Germinal center (tissue), 1 donor: Measurements from ENCODE around the gene G3BP1.
"Not testable (repeated sequence)": the region's sequence is repeated elsewhere in the genome, so short reads cannot be mapped to it uniquely, and the experiment has no call there.

Experiments
- DNase-seq: peaks from one replicate; pipeline ENCODE4 v3.0.0; 2012; ENCODE audit warnings: mixed read lengths, low spot score

G3BP1 gene

GRCh38 chr5:151755383-151755782, 16.4 kb upstream of the G3BP1 start:
- no peak for DNase-seq

GRCh38 chr5:151757233-151758140, 14.3 kb upstream of the G3BP1 start:
- DNase-seq: peak; percentile 35

GRCh38 chr5:151758141-151758429, 13.7 kb upstream of the G3BP1 start:
- peak; percentile 28 for DNase-seq

- peak; percentile 99 for DNase-seq
Measured at GRCh38 chr5:151758430-151759241, 13.1 kb upstream of the G3BP1 start, which contains the start of gene ATOX1. Gene ATOX1, minus strand, starts transcription at chr5:151758631. Its CDS starts 80 bp downstream, at chr5:151758551.

GRCh38 chr5:151764801-151765200, 7.0 kb upstream of the G3BP1 start:
- no peak for DNase-seq

GRCh38 chr5:151766975-151767374, 4.8 kb upstream of the G3BP1 start:
- no peak for DNase-seq

- DNase-seq: peak; percentile 59
Measured at GRCh38 chr5:151770383-151771258, 1.1 kb upstream of the G3BP1 start.

GRCh38 chr5:151772029-151772845, 483 bp downstream of the G3BP1 start:
- DNase-seq: peak; percentile 40

GRCh38 chr5:151772846-151773561, 1.2 kb downstream of the G3BP1 start:
- no peak for DNase-seq

GRCh38 chr5:151773951-151774350, 2.2 kb downstream of the G3BP1 start:
- no peak for DNase-seq

GRCh38 chr5:151775025-151775606, 3.4 kb downstream of the G3BP1 start:
- DNase-seq: no peak

- DNase-seq: no peak
Measured at GRCh38 chr5:151779531-151780125, 7.9 kb downstream of the G3BP1 start.

GRCh38 chr5:151780348-151780747, 8.6 kb downstream of the G3BP1 start:
- DNase-seq: no peak

- no peak for DNase-seq
Measured at GRCh38 chr5:151781201-151781600, 9.4 kb downstream of the G3BP1 start.

- DNase-seq: not testable (repeated sequence)
Measured at GRCh38 chr5:151783664-151784063, 11.9 kb downstream of the G3BP1 start.

GRCh38 chr5:151784141-151784540, 12.4 kb downstream of the G3BP1 start:
- no peak for DNase-seq

GRCh38 chr5:151786468-151786867, 14.7 kb downstream of the G3BP1 start:
- no peak for DNase-seq

- no peak for DNase-seq
Measured at GRCh38 chr5:151787817-151788216, 16.1 kb downstream of the G3BP1 start.

- DNase-seq: no peak
Measured at GRCh38 chr5:151793358-151793757, 21.6 kb downstream of the G3BP1 start.

GRCh38 chr5:151795426-151795825, 23.7 kb downstream of the G3BP1 start:
- DNase-seq: no peak
